GM20431 (cell line): ENCODE results near the gene SDR42E1.
"Not testable (repeated sequence)": the region's sequence is repeated elsewhere in the genome, so short reads cannot be mapped to it uniquely, and the experiment has no call there.

Source experiments
- in situ Hi-C: fragments of 300-500 bp; cut with MseI, MboI; formaldehyde crosslinking; loops from one replicate; pipeline ENCODE4 v1.15.0; 2020; ENCODE audit warnings: low sequenced_read_pairs; ENCODE audit not compliant: unreplicated experiment

SDR42E1 gene

GRCh38 chr16:82007189-82007588 is 4.1 kb downstream of the SDR42E1 start:
- in situ Hi-C loops: no loop called here

DNA sequence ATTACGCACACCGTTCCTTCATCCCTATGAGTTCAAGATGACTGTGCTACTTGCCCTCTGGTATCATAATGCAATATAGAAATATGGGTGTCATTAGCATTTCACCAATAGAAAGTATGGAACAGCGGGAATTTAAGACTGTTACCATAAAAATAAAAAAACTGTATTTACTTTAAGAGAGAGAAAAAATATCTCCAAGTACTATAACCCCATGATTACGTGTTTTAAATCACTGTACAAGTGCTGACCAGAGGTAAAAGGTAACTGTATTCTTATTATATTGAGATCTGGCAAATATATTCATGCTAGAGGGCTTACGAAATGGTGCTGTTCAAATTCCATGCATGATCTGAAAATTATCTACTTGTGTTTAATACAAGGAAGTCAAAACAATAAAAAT is 5.2 kb downstream of the SDR42E1 start:
- in situ Hi-C loops: no loop called here

GRCh38 chr16:82005027-82005830 is 6.0 kb downstream of the SDR42E1 start:
- in situ Hi-C loops: no loop called here

- in situ Hi-C loops: no loop called here
Measured at GRCh38 chr16:82004601-82005000, 6.7 kb downstream of the SDR42E1 start.

- in situ Hi-C loops: no loop called here
Measured at GRCh38 chr16:82002831-82003230, 8.4 kb downstream of the SDR42E1 start.

GRCh38 chr16:81997738-81998137 is 13.5 kb downstream of the SDR42E1 start:
- in situ Hi-C loops: no loop called here

DNA sequence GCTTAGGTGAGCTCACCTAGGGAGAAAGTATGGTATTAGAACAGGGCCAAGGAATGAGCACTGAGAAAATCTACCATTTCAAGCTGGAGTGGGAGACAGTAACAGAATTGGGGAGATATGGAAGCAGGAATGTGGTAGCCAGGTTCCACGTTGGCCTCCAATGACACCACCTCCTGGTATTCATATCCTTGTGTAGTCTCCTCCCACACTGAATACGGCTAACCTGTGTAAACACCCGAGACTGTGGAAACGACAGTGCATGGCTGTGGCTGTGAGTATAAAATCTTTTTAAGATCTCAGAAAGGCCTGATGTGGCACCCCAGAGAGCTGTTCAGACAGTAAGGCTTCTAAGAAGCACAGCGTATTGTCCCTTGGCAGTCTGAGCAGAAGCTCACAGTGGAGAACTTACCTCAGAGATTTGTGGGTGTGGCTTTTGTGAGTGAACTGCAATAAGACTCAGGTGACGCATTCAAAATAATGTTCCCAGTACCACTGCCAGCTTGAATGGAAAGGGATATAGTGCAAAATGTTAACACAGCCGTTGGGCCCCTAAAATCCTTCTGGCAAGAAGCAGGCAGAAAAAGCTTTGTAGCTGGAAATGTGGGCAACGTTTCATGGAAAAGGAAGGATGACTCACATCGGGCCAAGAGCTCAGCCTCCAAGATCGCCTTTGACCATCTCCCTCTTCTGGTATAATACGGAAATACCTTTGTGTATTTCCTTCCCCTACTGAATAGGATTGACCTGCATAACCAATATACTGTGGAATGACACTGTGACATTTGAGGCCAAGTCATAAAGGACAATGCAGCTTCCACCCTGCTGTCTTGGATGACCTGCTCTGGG is 14.4 kb downstream of the SDR42E1 start:
- in situ Hi-C loops: no loop called here

GRCh38 chr16:81995651-81996050 is 15.6 kb downstream of the SDR42E1 start:
- in situ Hi-C loops: no loop called here

- in situ Hi-C loops: no loop called here
Measured at GRCh38 chr16:81994485-81994884, 16.8 kb downstream of the SDR42E1 start.

- in situ Hi-C loops: no loop called here
Measured at GRCh38 chr16:81992859-81993258, 18.4 kb downstream of the SDR42E1 start.

GRCh38 chr16:81987706-81988105 is 23.6 kb downstream of the SDR42E1 start:
- in situ Hi-C loops: no loop called here

GRCh38 chr16:81987121-81987520 is 24.1 kb downstream of the SDR42E1 start:
- in situ Hi-C loops: no loop called here

- in situ Hi-C loops: not testable (repeated sequence)
Measured at GRCh38 chr16:81977335-81977942, 33.8 kb downstream of the SDR42E1 start.

DNA sequence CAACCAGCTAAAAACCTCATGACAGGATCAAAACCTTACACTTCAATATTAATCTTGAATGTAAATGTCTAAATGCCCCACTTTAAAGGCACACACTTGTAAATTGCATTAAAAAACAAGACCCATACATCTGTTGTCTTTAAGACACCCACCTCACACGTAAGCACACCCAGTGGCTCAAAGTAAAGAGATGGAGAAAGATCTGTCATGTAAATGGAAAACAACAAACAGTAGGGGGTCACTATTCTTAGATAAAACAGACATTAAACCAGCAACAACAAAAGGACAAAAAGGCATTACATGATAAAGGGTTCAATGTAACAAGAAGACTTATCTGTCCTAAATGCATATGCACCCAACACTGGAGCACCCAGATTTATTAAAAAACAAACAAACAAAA is 35.6 kb downstream of the SDR42E1 start:
- in situ Hi-C loops: no loop called here

GRCh38 chr16:81973737-81974136 is 37.5 kb downstream of the SDR42E1 start:
- in situ Hi-C loops: no loop called here

- in situ Hi-C loops: no loop called here
Measured at GRCh38 chr16:81971853-81972252, 39.4 kb downstream of the SDR42E1 start.

DNA sequence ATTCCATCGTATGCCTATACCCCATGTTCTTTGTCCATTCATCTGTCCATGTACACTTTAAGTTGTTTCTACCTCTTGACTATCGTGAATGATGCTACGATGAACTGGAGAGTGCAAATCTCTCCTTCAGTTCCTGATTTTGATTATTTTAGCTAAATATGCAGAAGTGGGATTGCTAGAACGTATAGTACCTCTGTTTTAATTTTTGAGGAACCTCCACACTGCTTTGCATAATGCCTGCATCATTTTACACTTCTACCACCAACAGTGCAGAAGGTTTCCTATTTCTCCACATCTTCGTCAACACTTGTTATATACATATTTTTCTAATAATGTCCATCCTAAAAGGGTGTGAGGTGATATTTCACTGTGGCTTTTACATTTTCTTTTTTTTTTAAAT is 43.9 kb downstream of the SDR42E1 start:
- in situ Hi-C loops: no loop called here

DNA sequence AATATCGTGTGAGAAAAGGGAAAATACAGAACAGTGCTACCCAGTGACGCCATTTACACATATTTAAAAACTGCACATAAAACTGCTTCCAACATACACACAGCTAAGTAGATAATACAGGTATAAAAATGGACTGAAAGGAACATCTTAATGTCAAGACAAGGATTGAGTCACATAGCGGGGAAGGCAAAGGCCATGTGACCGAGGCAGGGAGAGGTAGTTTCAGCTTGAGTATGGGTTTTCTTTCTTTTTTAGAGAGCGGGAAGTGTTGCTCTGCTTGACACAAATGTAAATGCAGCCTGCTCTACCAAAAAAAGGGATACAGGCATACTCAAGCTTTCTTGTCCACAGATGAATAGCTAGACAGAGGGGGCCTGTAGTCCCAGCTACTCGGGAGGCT is 46.5 kb downstream of the SDR42E1 start:
- in situ Hi-C loops: no loop called here

GRCh38 chr16:81956213-81956948 is 54.9 kb downstream of the SDR42E1 start:
- in situ Hi-C loops: no loop called here

DNA sequence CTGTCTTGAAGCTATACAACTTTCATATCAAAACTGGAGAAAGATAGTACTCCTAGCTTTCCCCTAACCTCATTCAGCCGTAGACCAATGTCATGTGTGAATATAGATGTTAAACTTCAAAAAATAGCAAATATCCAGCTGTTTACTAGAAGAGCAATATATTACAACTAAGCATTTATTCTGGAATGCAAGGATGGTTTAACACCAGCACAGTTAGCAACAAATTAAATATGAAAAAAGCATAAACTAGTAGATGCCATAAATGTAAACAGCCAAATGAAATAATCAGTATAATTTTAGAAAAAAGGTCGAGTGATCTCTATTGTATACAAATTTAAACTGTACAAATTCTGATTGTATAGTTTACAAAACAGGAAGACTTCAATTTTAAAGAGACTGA is 59.7 kb downstream of the SDR42E1 start:
- in situ Hi-C loops: no loop called here
